ENCODE data around the gene PRRG4. TPM values are rescaled to one million over a fixed set of nuclear protein-coding genes. Genes with fewer than 3 reads are reported as not detected.
"Not testable (repeated sequence)": the region's sequence is repeated elsewhere in the genome, so short reads cannot be mapped to it uniquely, and the experiment has no call there.

Gene PRRG4
- total and polyA plus RNA-seq, 2 of the 4 experiments (the other 2 are of a cell fraction): not detected

DNA sequence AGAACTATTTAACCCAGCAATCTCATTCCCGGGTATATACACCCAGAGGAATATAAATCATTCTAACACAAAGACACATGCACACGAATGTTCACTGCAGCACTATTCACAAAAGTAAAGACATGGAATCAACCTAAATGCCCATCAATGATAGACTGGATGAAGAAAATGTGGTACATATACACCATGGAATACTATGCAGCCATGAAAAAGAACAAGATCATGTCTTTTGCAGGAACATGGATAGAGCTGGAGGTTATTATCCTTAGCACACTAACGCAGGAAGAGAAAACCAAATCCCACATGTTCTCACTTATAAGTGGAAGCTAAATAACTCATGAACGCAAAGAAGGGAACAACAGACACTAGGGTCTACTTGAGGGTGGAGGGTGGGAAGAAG is 39.0 kb downstream of the PRRG4 start:
- H3K23ac ChIP-seq (ENCODE audit: low read depth, low read length); H3K27ac ChIP-seq (ENCODE audit: insufficient read depth, low read length); POLR2A ChIA-PET (ENCODE audit: unreplicated experiment); H3K4me1 ChIP-seq (ENCODE audit: control insufficient read depth, insufficient read depth, low read length); H3K14ac ChIP-seq (replicated peaks; ENCODE audit: low read depth, low read length); H3K56ac ChIP-seq (ENCODE audit: extremely low read depth, insufficient read depth, low read length); H3K9me3 ChIP-seq (ENCODE audit: control insufficient read depth, insufficient read depth, low read length); H3K4me2 ChIP-seq (ENCODE audit: low read depth, low read length); DNase-seq; intact Hi-C loops (cut with micrococcal nuclease); H4K91ac ChIP-seq (ENCODE audit: insufficient read depth, low read depth, low read length); H2AK9ac ChIP-seq (replicated peaks; ENCODE audit: low read depth, low read length, poor library complexity); H2AK5ac ChIP-seq (ENCODE audit: low read depth, low read length); H4K8ac ChIP-seq (ENCODE audit: low read depth in 2 of 2, low read length in 2 of 2); H3K79me1 ChIP-seq (ENCODE audit: low read depth in 1 of 2, low read length in 2 of 2); H2BK20ac ChIP-seq (ENCODE audit: low read depth, low read length); H3K4ac ChIP-seq (ENCODE audit: low read depth, low read length); dilution Hi-C loops (cut with HindIII; ENCODE audit: low sequenced_read_pairs, unreplicated experiment); H3K18ac ChIP-seq (ENCODE audit: low read depth, low read length); H3K27me3 ChIP-seq (ENCODE audit: control insufficient read depth, insufficient read depth, low read length); H3K9ac ChIP-seq (ENCODE audit: low read depth, low read length); ATAC-seq (ENCODE audit: low read depth); H3K9me1 ChIP-seq (ENCODE audit: insufficient read depth, low read length); H2BK120ac ChIP-seq (ENCODE audit: low read depth, low read length); BruUV-seq (replicated peaks); H2BK15ac ChIP-seq (ENCODE audit: low read depth, low read length); H2BK5ac ChIP-seq (ENCODE audit: low read depth, low read length, poor library complexity, severe bottlenecking); H2AFZ ChIP-seq (replicated peaks; ENCODE audit: low read length, poor library complexity); H3K4me3 ChIP-seq (ENCODE audit: insufficient read depth, low read depth, low read length); H4K20me1 ChIP-seq (ENCODE audit: insufficient read depth, low read length); H3K36me3 ChIP-seq (ENCODE audit: control insufficient read depth, insufficient read depth, low read length); H4K5ac ChIP-seq (ENCODE audit: low read depth, low read length): not testable (repeated sequence)
- CTCF ChIA-PET: interaction anchor here (1.1 kb wide), 1 partner anchor 17 kb away, joined by 4 read pairs; no protein-coding TSS in a partner anchor
- in situ Hi-C loops (cut with MboI; ENCODE audit: low sequenced_read_pairs): loop anchor here (10.0 kb wide), 1 partner anchor 56 kb away; no protein-coding TSS in a partner anchor
- no CpG with 5 or more reads among the region's 4 CpGs for WGBS, 2 experiments (ENCODE audit: extremely low coverage in 2 of 2, insufficient read length in 1 of 2)

All from IMR-90 (cell line).